Muscle layer of duodenum (tissue), 2 donors: ENCODE data around the gene CSRP1.

Experiments
- H3K27ac ChIP-seq: one replicate; pipeline ENCODE4 v1.7.0; 2013; ENCODE audit warnings: mild to moderate bottlenecking, low read length
- H3K27me3 ChIP-seq: one replicate; pipeline ENCODE4 v1.7.0; 2013; ENCODE audit warnings: low read depth, mild to moderate bottlenecking, control low read depth, low read length
- H3K36me3 ChIP-seq, 2 donors: one replicate each; pipeline ENCODE4 v1.7.0; 2013; ENCODE audit warnings: low read length in 2 of 2, control low read depth in 1 of 2, mild to moderate bottlenecking in 1 of 2; ENCODE audit not compliant: insufficient read depth in 2 of 2, control insufficient read depth in 1 of 2
- H3K4me1 ChIP-seq, 2 donors: one replicate each; pipeline ENCODE4 v1.7.0; 2013; ENCODE audit warnings: low read length in 2 of 2, mild to moderate bottlenecking in 2 of 2, control low read depth in 1 of 2, moderate library complexity in 1 of 2; ENCODE audit not compliant: insufficient read depth in 2 of 2, control insufficient read depth in 1 of 2
- H3K4me3 ChIP-seq, 2 donors: one replicate each; pipeline ENCODE4 v1.7.0; 2013; ENCODE audit warnings: low read length in 2 of 2, low read depth in 1 of 2, mild to moderate bottlenecking in 1 of 2
- H3K9me3 ChIP-seq, 2 donors: one replicate each; pipeline ENCODE4 v1.7.0; 2013; ENCODE audit warnings: low read length in 2 of 2, control low read depth in 1 of 2, mild to moderate bottlenecking in 1 of 2; ENCODE audit not compliant: control insufficient read depth in 1 of 2
- donor health status: healthy.

CSRP1 gene

GRCh38 chr1:201544710-201545109 is 37.8 kb upstream of the CSRP1 start:
- no peaks in the 10 kb centered on the region for H3K9me3 ChIP-seq
- H3K4me1 ChIP-seq: peaks cover 0 to 7% of the 10 kb centered on the region in 2 donors
- no peaks in the 10 kb centered on the region for H3K27me3 ChIP-seq
- peaks cover 0 to 1% of the 10 kb centered on the region in 2 donors for H3K36me3 ChIP-seq
- no peak overlapping the region for H3K27ac ChIP-seq
- no peak overlapping the region for H3K4me3 ChIP-seq

GRCh38 chr1:201543871-201544642 is 37.1 kb upstream of the CSRP1 start:
- H3K4me3 ChIP-seq: no peak overlapping the region

GRCh38 chr1:201542309-201543035 is 35.5 kb upstream of the CSRP1 start:
- peaks cover 6 to 20% of the 10 kb centered on the region in 2 donors for H3K4me1 ChIP-seq
- peaks cover 0 to 5% of the 10 kb centered on the region in 2 donors for H3K36me3 ChIP-seq
- H3K9me3 ChIP-seq: no peaks in the 10 kb centered on the region
- no peak overlapping the region for H3K4me3 ChIP-seq
- H3K27ac ChIP-seq: peak overlapping the region; percentile 35
- H3K27me3 ChIP-seq: peaks cover 5% of the 10 kb centered on the region

More at GRCh38 chr1:201543871-201544642, 37.1 kb upstream of the CSRP1 start:
- Histone ChIP-seq H3K4me1 (peaks cover 0 to 7% of the 10 kb centered on the region in 2 donors), H3K36me3 (peaks cover 0 to 5% of the 10 kb centered on the region in 2 donors), H3K27me3 (no peaks in the 10 kb centered on the region), H3K9me3 (no peaks in the 10 kb centered on the region), H3K27ac (no peak overlapping the region)

- peak overlapping the region in 1 of 2 donors; percentile 67 for H3K4me3 ChIP-seq
- peaks cover 10 to 20% of the 10 kb centered on the region in 2 donors for H3K4me1 ChIP-seq
- H3K27ac ChIP-seq: peak overlapping the region; percentile 52
These were observed 34.2 kb upstream of the CSRP1 start for GRCh38 chr1:201540846-201541735.

GRCh38 chr1:201539561-201540431 is 32.9 kb upstream of the CSRP1 start:
- Histone ChIP-seq H3K4me1 (peaks cover 12 to 24% of the 10 kb centered on the region in 2 donors), H3K27me3 (peaks cover 5% of the 10 kb centered on the region), H3K4me3 (peak overlapping the region; percentile 67 to 75), H3K9me3 (no peaks in the 10 kb centered on the region), H3K27ac (peak overlapping the region; percentile 52), H3K36me3 (peaks cover 0 to 5% of the 10 kb centered on the region in 2 donors)

More at GRCh38 chr1:201540846-201541735, 34.2 kb upstream of the CSRP1 start:
- no peaks in the 10 kb centered on the region for H3K9me3 ChIP-seq
- H3K27me3 ChIP-seq: peaks cover 5% of the 10 kb centered on the region
- peaks cover 0 to 5% of the 10 kb centered on the region in 2 donors for H3K36me3 ChIP-seq

- no peaks in the 10 kb centered on the region for H3K9me3 ChIP-seq
- peak within 1 kb of the TSS; percentile 47 for H3K27ac ChIP-seq
- H3K4me3 ChIP-seq: peak within 1 kb of the TSS; percentile 67 to 75
- H3K36me3 ChIP-seq: peaks cover 0 to 5% of the 10 kb centered on the region in 2 donors
- peaks cover 5% of the 10 kb centered on the region for H3K27me3 ChIP-seq
- peaks cover 12 to 29% of the 10 kb centered on the region in 2 donors for H3K4me1 ChIP-seq
These were observed 32.0 kb upstream of the CSRP1 start, which contains the start of gene NAV1 for GRCh38 chr1:201538612-201539551. Gene NAV1 (plus strand): TSS chr1:201539127. CDS start chr1:201622885, 83,758 bp downstream.

GRCh38 chr1:201537891-201538611 is 31.1 kb upstream of the CSRP1 start:
- no peaks in the 10 kb centered on the region for H3K9me3 ChIP-seq
- H3K4me3 ChIP-seq: peak overlapping the region; percentile 67 to 75
- peaks cover 5% of the 10 kb centered on the region for H3K27me3 ChIP-seq
- peaks cover 12 to 32% of the 10 kb centered on the region in 2 donors for H3K4me1 ChIP-seq
- peaks cover 0 to 5% of the 10 kb centered on the region in 2 donors for H3K36me3 ChIP-seq
- H3K27ac ChIP-seq: no peak overlapping the region

- H3K27ac ChIP-seq: peak overlapping the region; percentile 54
- H3K36me3 ChIP-seq: peaks cover 0 to 5% of the 10 kb centered on the region in 2 donors
- H3K4me3 ChIP-seq: no peak overlapping the region
- H3K4me1 ChIP-seq: peaks cover 12 to 32% of the 10 kb centered on the region in 2 donors
- peaks cover 5% of the 10 kb centered on the region for H3K27me3 ChIP-seq
- H3K9me3 ChIP-seq: no peaks in the 10 kb centered on the region
These were observed 30.5 kb upstream of the CSRP1 start for GRCh38 chr1:201537467-201537866.

- Histone ChIP-seq H3K27me3 (peaks cover 5% of the 10 kb centered on the region), H3K4me3 (no peak overlapping the region), H3K9me3 (no peaks in the 10 kb centered on the region), H3K27ac (peak overlapping the region; percentile 54), H3K36me3 (peaks cover 0 to 5% of the 10 kb centered on the region in 2 donors), H3K4me1 (peaks cover 12 to 32% of the 10 kb centered on the region in 2 donors)
These were observed 30.1 kb upstream of the CSRP1 start for GRCh38 chr1:201537028-201537427.
